K562 (cell line): ENCODE measurements around the gene AEN. TPM values are rescaled to one million over a fixed set of nuclear protein-coding genes. Genes with fewer than 3 reads are reported as not detected.

Experiments used
- ATAC-seq: fragments of 200-7000 bp; cut with Tn5 transposase; 3 replicates; pipeline ENCODE4 v1.9.1; 2020; ENCODE audit warnings: moderate library complexity
- BruUV-seq: library from RNA; stranded (reverse); fragments of 400-500 nt; replicated peaks from 2 replicates; lab custom pipeline; 2021; lab: Mats Ljungman, UMichigan
- CTCF ChIA-PET: fragments of 300-600 bp; formaldehyde crosslinking; extraction: SDS; loops from one replicate; lab custom pipeline; 2021; ENCODE audit warnings: low intra/inter-chr PET ratio; lab: Yijun Ruan, JAX
- POLR2A ChIA-PET: fragments of 300-600, 350-650 bp; sonication (Branson Sonifier 250); formaldehyde crosslinking; extraction: SDS; loops from one replicate; lab custom pipeline; 2021; ENCODE audit warnings: antibody characterized with exemption, inconsistent platforms; lab: Yijun Ruan, JAX
- DNase-seq, 4 experiments: peaks; one replicate each; pipeline versions ENCODE4 v3.0.0 to v3.0.0-alpha.2; 2011 to 2018; ENCODE audit warnings: low spot score in 3 of 4, mixed read lengths in 3 of 4; ENCODE audit errors: extremely low read depth in 1 of 4
- FAIRE-seq: peaks from 2 replicates; lab custom pipeline; 2011; peaks lifted over from hg19 to GRCh38; lab: Jason Lieb, UNC
- H2AFZ ChIP-seq: 2 replicates; pipeline ENCODE4 v1.6.0; 2011; ENCODE audit warnings: low read depth, low read length, control low read depth, inconsistent platforms
- H3K27ac ChIP-seq: fragments of 200-600 bp; 3 replicates; pipeline ENCODE4 v1.8.0; 2011; ENCODE audit warnings: low read depth, mild to moderate bottlenecking, control low read depth, inconsistent platforms, low read length, moderate library complexity, mixed read lengths; ENCODE audit errors: extremely low read depth
- H3K27me3 ChIP-seq, 2 experiments: fragments of 300-600 bp in 1 of 2; 2 replicates in 1 of 2; 3 replicates in 1 of 2; pipeline versions ENCODE4 v1.6.0 to v1.8.0; 2011; ENCODE audit warnings: inconsistent platforms in 2 of 2, low read length in 2 of 2, mild to moderate bottlenecking in 1 of 2, mixed read lengths in 1 of 2, moderate library complexity in 1 of 2; ENCODE audit not compliant: control insufficient read depth in 2 of 2, insufficient read depth in 2 of 2
- H3K36me3 ChIP-seq: fragments of 300-600 bp; 3 replicates; pipeline ENCODE4 v1.8.0; 2011; ENCODE audit warnings: mild to moderate bottlenecking, low read length, inconsistent platforms; ENCODE audit not compliant: control insufficient read depth, insufficient read depth
- H3K4me1 ChIP-seq, 2 experiments: fragments of 200-600 bp in 1 of 2; replicated peaks in 1 of 2; 2 replicates in 1 of 2; 3 replicates in 1 of 2; pipeline versions ENCODE4 v1.5.1 to v1.8.0; 2011; ENCODE audit warnings: inconsistent platforms in 2 of 2, low read length in 2 of 2, mild to moderate bottlenecking in 1 of 2, mixed read lengths in 1 of 2, moderate library complexity in 1 of 2; ENCODE audit not compliant: control insufficient read depth in 2 of 2, insufficient read depth in 2 of 2
- H3K4me2 ChIP-seq: 2 replicates; pipeline ENCODE4 v1.6.1; 2011; ENCODE audit warnings: low read length, control low read depth, inconsistent platforms, mixed read lengths; ENCODE audit not compliant: insufficient read depth
- H3K4me3 ChIP-seq: fragments of 200-600 bp; sonication (generic), shearing (Covaris generic); 2 replicates; pipeline ENCODE4 v1.5.1; 2016; ENCODE audit warnings: control low read depth, inconsistent platforms
- H3K79me2 ChIP-seq: fragments of 200-600 bp; 3 replicates; pipeline ENCODE4 v1.8.0; 2011; ENCODE audit warnings: low read length, inconsistent platforms; ENCODE audit not compliant: control insufficient read depth, insufficient read depth
- H3K9ac ChIP-seq, 2 experiments: 2 replicates each; pipeline versions ENCODE4 v1.6.0 to v1.6.1; 2011; ENCODE audit warnings: low read depth in 2 of 2, low read length in 2 of 2, control low read depth in 1 of 2, inconsistent platforms in 1 of 2, mild to moderate bottlenecking in 1 of 2, mixed read lengths in 1 of 2; ENCODE audit not compliant: insufficient read depth in 1 of 2
- H3K9me1 ChIP-seq: one replicate; pipeline ENCODE4 v1.6.0; 2011; ENCODE audit warnings: inconsistent platforms, mild to moderate bottlenecking, low read length, moderate library complexity; ENCODE audit not compliant: control insufficient read depth, insufficient read depth
- H3K9me3 ChIP-seq: replicated peaks from 2 replicates; pipeline ENCODE4 v1.5.1; 2011; ENCODE audit warnings: low read depth, low read length, inconsistent platforms; ENCODE audit not compliant: control insufficient read depth, insufficient read depth
- H4K20me1 ChIP-seq: replicated peaks from 2 replicates; pipeline ENCODE4 v1.6.1; 2011; ENCODE audit warnings: low read length, inconsistent platforms, mixed read lengths; ENCODE audit not compliant: control insufficient read depth, insufficient read depth
- DNMT1 ChIP-seq: fragments of 450-650 bp; IDR thresholded peaks from 2 replicates; pipeline ENCODE4 v1.6.1; 2016; ENCODE audit warnings: antibody characterized with exemption, mild to moderate bottlenecking
- NCOA2 ChIP-seq, 2 experiments: fragments of 450-650 bp; IDR thresholded peaks; 2 replicates each; pipeline ENCODE4 v1.6.1; 2018; ENCODE audit warnings: mild to moderate bottlenecking in 2 of 2, moderate library complexity in 1 of 2; ENCODE audit not compliant: partially characterized antibody in 2 of 2
- NCOR1 ChIP-seq: fragments of 450-650 bp; IDR thresholded peaks from 2 replicates; pipeline ENCODE4 v1.6.1; 2016; ENCODE audit warnings: mild to moderate bottlenecking, moderate library complexity
- PHTF2 ChIP-seq: fragments of 250-450 bp; sonication (Bioruptor Pico); IDR thresholded peaks from 2 replicates; pipeline ENCODE4 v1.5.0; 2021; ENCODE audit warnings: mild to moderate bottlenecking
- PRPF4 ChIP-seq: fragments of 200-400 bp; formaldehyde crosslinking; IDR thresholded peaks from one replicate; pipeline ENCODE4 v1.6.1; 2017; ENCODE audit warnings: low read length, low read depth, mild to moderate bottlenecking; ENCODE audit not compliant: insufficient read depth, poor library complexity, severe bottlenecking
- PTBP1 ChIP-seq: fragments of 200-400 bp; formaldehyde crosslinking; IDR thresholded peaks from 2 replicates; pipeline ENCODE4 v1.6.1; 2017; ENCODE audit warnings: low read depth, low read length
- SMARCC2 ChIP-seq: fragments of 450-650 bp; IDR thresholded peaks from 2 replicates; pipeline ENCODE4 v1.6.1; 2017; ENCODE audit warnings: antibody characterized with exemption, moderate library complexity, mild to moderate bottlenecking, low read depth
- ZC3H11A ChIP-seq: IDR thresholded peaks from 2 replicates; pipeline ENCODE4 v1.6.1; 2012; ENCODE audit warnings: low read depth, low read length, improper control_type of control experiment
- ZSCAN32 ChIP-seq: fragments of 450-650 bp; formaldehyde crosslinking; IDR thresholded peaks from 2 replicates; pipeline ENCODE4 v1.4.0; 2020; ENCODE audit warnings: mild to moderate bottlenecking, moderate library complexity
- WGBS: fragments of 100-300 bp; shearing (Covaris generic); methylation state at CpG from one replicate; pipeline ENCODE4 v1.1.6; 2016; ENCODE audit warnings: low coverage, mixed read lengths; ENCODE audit not compliant: insufficient coverage; ENCODE audit errors: missing lambda C conversion rate; 5-methylcytosine and 5-hydroxymethylcytosine counted together
- in situ Hi-C: fragments of 300-500 bp; cut with MboI; formaldehyde crosslinking; loops from 4 replicates; pipeline ENCODE4 v1.15.0; 2018; ENCODE audit warnings: inconsistent platforms, mixed read lengths
- intact Hi-C: fragments of 100-400 bp; cut with micrococcal nuclease; formaldehyde crosslinking; loops from 2 replicates; pipeline ENCODE4 v1.14.2; 2022
- polyA plus RNA-seq, 8 experiments: library from polyadenylated mRNA; depleted of rRNA in 4 of 8; stranded (reverse) in 5 of 8; unstranded in 3 of 8; fragments of >200 nt; fragmentation: Nextera tagmentation in 2 of 8; fragmentation: Illumina TruSeq in 1 of 8; extraction: Ambion mirVana in 2 of 8; extraction: Trizol in 1 of 8; gene quantifications; 2 replicates each; pipeline versions ENCODE4 v1.2.1 to v1.2.3, GENCODE V29; 2011 to 2014; ENCODE audit warnings: inconsistent platforms in 1 of 8, missing spikeins in 1 of 8
- total RNA-seq, 7 experiments: library from RNA; depleted of rRNA in 6 of 7; stranded (reverse); fragments of >200 nt in 6 of 7; fragmentation: Illumina TruSeq in 2 of 7; extraction: Trizol in 2 of 7; gene quantifications; 2 replicates each; pipeline versions ENCODE4 v1.2.1 to v1.2.3, GENCODE V29; 2011 to 2021; ENCODE audit warnings: low replicate concordance in 1 of 7
- TF ChIP-seq, protein P1 (sequence below): sonication (generic); formaldehyde crosslinking; IDR thresholded peaks from 2 replicates; pipeline ENCODE4 v1.8.0; 2022; ENCODE audit warnings: mild to moderate bottlenecking, missing genetic modification reagents

AEN gene
- total and polyA plus RNA-seq, 9 of the 15 experiments (the other 6 are each of a cell fraction or from before 2014, with no cell fraction given), result 9.0 to 51.0 (median 32.8) TPM

DNA sequence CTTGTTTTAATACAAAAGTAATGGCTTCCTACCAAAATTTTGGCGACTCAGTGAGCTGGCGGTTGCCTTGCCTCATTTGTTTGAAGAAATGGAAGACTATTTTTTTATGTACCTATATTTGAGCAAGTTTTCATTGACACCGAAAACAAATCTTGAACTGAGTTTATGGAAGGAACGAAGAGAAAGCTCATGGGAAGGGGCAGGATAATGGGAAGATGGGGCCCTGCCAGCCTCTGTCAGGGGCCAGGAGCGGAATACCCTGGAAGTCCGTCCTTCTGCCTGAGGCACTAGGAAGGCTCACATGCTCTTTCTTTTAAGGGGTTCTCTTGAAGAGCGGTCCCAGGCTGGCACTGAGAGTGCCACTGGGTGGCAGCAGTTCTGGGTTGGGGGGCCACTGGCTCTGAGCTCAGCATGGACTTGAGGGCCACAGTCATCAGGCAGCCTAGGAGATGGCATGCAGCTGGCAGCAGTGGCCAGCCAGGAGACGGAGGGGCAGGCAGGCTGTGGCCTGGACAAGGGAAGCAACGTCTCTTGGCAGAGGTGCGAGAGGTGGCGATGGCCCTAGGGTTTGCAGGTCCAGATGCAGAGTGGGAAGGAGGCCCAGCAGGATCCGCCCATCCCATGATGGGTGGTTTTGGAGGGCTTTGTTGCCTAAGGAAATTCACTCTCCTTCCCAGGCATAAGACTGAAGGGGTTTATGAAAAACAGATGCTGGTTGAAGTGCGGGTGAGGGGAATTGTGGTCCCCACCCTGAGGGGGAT is 59.3 kb downstream of the AEN start:
- H3K9me3 ChIP-seq, result no peaks in the 10 kb centered on the region
- BruUV-seq, result no TSS peak

More for the DNA sequence above, 59.3 kb downstream of the AEN start:
- Histone ChIP-seq H3K9me1 (no peaks in the 10 kb centered on the region), H3K27ac (no peak overlapping the region), H4K20me1 (no peaks in the 10 kb centered on the region), H3K27me3 (peaks cover 19 to 39% of the 10 kb centered on the region in 2 experiments; a peak in 4 of 5 replicates), H3K79me2 (no peaks in the 10 kb centered on the region), H3K4me2 (no peak overlapping the region), H2AFZ (no peak overlapping the region), H3K36me3 (no peaks in the 10 kb centered on the region), H3K9ac (no peak overlapping the region), H3K4me3 (no peak overlapping the region), H3K4me1 (peaks cover 0 to 5% of the 10 kb centered on the region in 2 experiments; a peak in 2 of 5 replicates)
- POLR2A ChIA-PET, result interaction anchor here (1.5 kb wide), 1 partner anchor 10 kb away, joined by 3 read pairs; no protein-coding TSS in a partner anchor
- CTCF ChIA-PET, result no interaction called here
- no peak for FAIRE-seq
- intact Hi-C loops, result no loop called here
- in situ Hi-C loops, result no loop called here
- no peak for ATAC-seq
- no peak for DNase-seq
- 3% methylated on average over 12 of the region's 13 CpGs for WGBS
- TF ChIP-seq SMARCC2 (no peak), DNMT1 (no peak), ZC3H11A (no peak), NCOA2 (IDR thresholded peaks at IDR 0.05; ENCODE audit: partially characterized antibody in 2 of 2) (no peak), PTBP1 (no peak), ZSCAN32 (CRISPR knock-in tag) (no peak), PHTF2 (no peak), PRPF4 (no peak), NCOR1 (no peak)
- TF ChIP-seq, protein P1, sequence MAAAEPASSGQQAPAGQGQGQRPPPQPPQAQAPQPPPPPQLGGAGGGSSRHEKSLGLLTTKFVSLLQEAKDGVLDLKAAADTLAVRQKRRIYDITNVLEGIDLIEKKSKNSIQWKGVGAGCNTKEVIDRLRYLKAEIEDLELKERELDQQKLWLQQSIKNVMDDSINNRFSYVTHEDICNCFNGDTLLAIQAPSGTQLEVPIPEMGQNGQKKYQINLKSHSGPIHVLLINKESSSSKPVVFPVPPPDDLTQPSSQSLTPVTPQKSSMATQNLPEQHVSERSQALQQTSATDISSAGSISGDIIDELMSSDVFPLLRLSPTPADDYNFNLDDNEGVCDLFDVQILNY, result no peak
